Sigmoid colon (tissue), 4 donors: Measurements from ENCODE around the gene GJD4.

Experiments used
- CTCF ChIP-seq, 4 experiments: fragments of 450-650 bp in 3 of 4; fragments of 200-600 bp in 1 of 4; IDR thresholded peaks; one replicate each; pipeline ENCODE4 v1.5.1; 2016 to 2019; ENCODE audit warnings: antibody characterized with exemption in 4 of 4, mild to moderate bottlenecking in 3 of 4, moderate library complexity in 2 of 4
- EP300 ChIP-seq, 4 donors: sonication (generic); formaldehyde crosslinking; IDR thresholded peaks; one replicate each; pipeline ENCODE4 v1.6.1; 2017; ENCODE audit warnings: antibody characterized with exemption in 4 of 4
- POLR2A ChIP-seq, 2 donors: fragments of 450-650 bp; IDR thresholded peaks; one replicate each; pipeline ENCODE4 v1.6.1; 2016; ENCODE audit warnings: antibody characterized with exemption in 2 of 2, mild to moderate bottlenecking in 2 of 2, moderate library complexity in 2 of 2
- POLR2AphosphoS5 ChIP-seq, 4 donors: sonication (generic); formaldehyde crosslinking; IDR thresholded peaks; one replicate each; pipeline ENCODE4 v1.6.1; 2017; ENCODE audit warnings: antibody characterized with exemption in 4 of 4

- TF ChIP-seq CTCF (IDR thresholded peaks at IDR 0.05) (no peak), POLR2A (IDR thresholded peaks at IDR 0.05) (no peak), POLR2AphosphoS5 (IDR thresholded peaks at IDR 0.05) (no peak), EP300 (IDR thresholded peaks at IDR 0.05) (no peak)
These were observed 1.3 kb downstream of the GJD4 start for GRCh38 chr10:35606430-35606829.
